ENCODE data around the gene ATF7. TPM values are rescaled to one million over a fixed set of nuclear protein-coding genes. Genes with fewer than 3 reads are reported as not detected.

ATF7 gene
- total and polyA plus RNA-seq, 2 of the 4 experiments (the other 2 are of a cell fraction), result 7.0 to 16.3 TPM

DNA sequence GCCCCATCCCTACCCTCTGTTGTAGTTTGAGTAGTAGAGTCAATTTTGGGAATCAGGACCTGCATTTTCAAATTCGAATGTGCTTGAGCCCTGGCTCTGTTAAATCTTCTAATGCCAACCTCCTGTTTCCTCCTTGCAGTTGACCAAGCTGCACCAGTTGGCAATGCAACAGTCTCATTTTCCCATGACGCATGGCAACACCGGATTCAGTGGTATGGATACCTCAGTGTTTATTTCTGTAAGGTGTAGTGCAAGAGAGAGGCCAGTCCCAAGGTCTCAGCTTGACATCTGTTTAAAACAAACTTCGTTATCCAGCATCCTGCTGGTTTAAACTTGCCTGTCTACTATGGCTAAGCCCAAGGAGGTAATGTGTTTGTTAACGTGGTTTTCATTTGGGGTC lies 159.1 kb downstream of the ATF7 start:
- Histone ChIP-seq H2AK5ac (ENCODE audit: low read depth, low read length) (no peak overlapping the region), H3K56ac (ENCODE audit: extremely low read depth, insufficient read depth, low read length) (no peak overlapping the region), H3K18ac (ENCODE audit: low read depth, low read length) (no peak overlapping the region), H2BK120ac (ENCODE audit: low read depth, low read length) (no peak overlapping the region), H3K4me1 (ENCODE audit: control insufficient read depth, insufficient read depth, low read length) (peaks cover 5% of the 10 kb centered on the region; the same call in 1 of the 2 replicates), H3K27me3 (ENCODE audit: control insufficient read depth, insufficient read depth, low read length) (no peaks in the 10 kb centered on the region), H4K20me1 (ENCODE audit: insufficient read depth, low read length) (peaks cover 81% of the 10 kb centered on the region), H3K4me3 (ENCODE audit: insufficient read depth, low read depth, low read length) (no peak overlapping the region), H3K23ac (ENCODE audit: low read depth, low read length) (no peak overlapping the region), H3K79me1 (ENCODE audit: low read depth in 1 of 2, low read length in 2 of 2) (peaks cover 33 to 74% of the 10 kb centered on the region in 2 experiments), H3K9me3 (ENCODE audit: control insufficient read depth, insufficient read depth, low read length) (no peaks in the 10 kb centered on the region), H4K5ac (ENCODE audit: low read depth, low read length) (no peak overlapping the region), H3K14ac (replicated peaks; ENCODE audit: low read depth, low read length) (no peak overlapping the region), H3K9me1 (ENCODE audit: insufficient read depth, low read length) (no peaks in the 10 kb centered on the region; the same call in 1 of the 2 replicates), H3K4ac (ENCODE audit: low read depth, low read length) (no peak overlapping the region), H3K36me3 (ENCODE audit: control insufficient read depth, insufficient read depth, low read length) (peaks cover 84% of the 10 kb centered on the region), H3K9ac (ENCODE audit: low read depth, low read length) (no peak overlapping the region), H2BK20ac (ENCODE audit: low read depth, low read length) (no peak overlapping the region), H2AK9ac (replicated peaks; ENCODE audit: low read depth, low read length, poor library complexity) (no peak overlapping the region), H4K8ac (ENCODE audit: low read depth in 2 of 2, low read length in 2 of 2) (no peak overlapping the region), H4K91ac (ENCODE audit: insufficient read depth, low read depth, low read length) (no peak overlapping the region), H2AFZ (replicated peaks; ENCODE audit: low read length, poor library complexity) (no peak overlapping the region), H2BK5ac (ENCODE audit: low read depth, low read length, poor library complexity, severe bottlenecking) (no peak overlapping the region), H2BK15ac (ENCODE audit: low read depth, low read length) (no peak overlapping the region), H3K4me2 (ENCODE audit: low read depth, low read length) (no peak overlapping the region), H3K27ac (ENCODE audit: insufficient read depth, low read length) (no peak overlapping the region)
- intact Hi-C loops (cut with micrococcal nuclease) (loop anchor here (1.0 kb wide), 1 partner anchor 11 kb away; no protein-coding TSS in a partner anchor), in situ Hi-C loops (cut with MboI; ENCODE audit: low sequenced_read_pairs) (no loop called here), dilution Hi-C loops (cut with HindIII; ENCODE audit: low sequenced_read_pairs, unreplicated experiment) (no loop called here)
- ATAC-seq (ENCODE audit: low read depth) (no peak), DNase-seq (no peak)
- ChIA-PET CTCF (no interaction called here), POLR2A (ENCODE audit: unreplicated experiment) (no interaction called here)
- TF ChIP-seq RAD21 (IDR thresholded peaks at IDR 0.05; ENCODE audit: low read length) (no peak), CTCF (conservative IDR thresholded peaks at IDR 0.05; ENCODE audit: low read depth, low read length) (no peak)
- WGBS, 2 experiments (ENCODE audit: extremely low coverage in 2 of 2, insufficient read length in 1 of 2), result 71% methylated on average over 2 of the region's 5 CpGs; no CpG with 5 or more reads in 1 of the 2 experiments
- no TSS peak for BruUV-seq (replicated peaks)

Measured in IMR-90 (cell line).